Vagina (tissue), 2 donors: ENCODE results near the gene ENTPD3.

ENCODE experiments used
- CTCF ChIP-seq, 3 experiments: fragments of 450-650 bp in 2 of 3; fragments of 200-600 bp in 1 of 3; sonication (generic) in 1 of 3; IDR thresholded peaks; one replicate each; pipeline ENCODE4 v1.5.1; 2017 to 2019; ENCODE audit warnings: antibody characterized with exemption in 3 of 3, mild to moderate bottlenecking in 2 of 3, moderate library complexity in 2 of 3
- POLR2A ChIP-seq, 2 donors: fragments of 450-650 bp; IDR thresholded peaks; one replicate each; pipeline ENCODE4 v1.6.1; 2017; ENCODE audit warnings: antibody characterized with exemption in 2 of 2, mild to moderate bottlenecking in 2 of 2, moderate library complexity in 2 of 2
- POLR2AphosphoS5 ChIP-seq, 2 donors: sonication (generic); formaldehyde crosslinking; IDR thresholded peaks; one replicate each; pipeline ENCODE4 v1.9.0; 2017; ENCODE audit warnings: antibody characterized with exemption in 2 of 2, mild to moderate bottlenecking in 2 of 2, low read depth in 1 of 2; ENCODE audit not compliant: insufficient read depth in 1 of 2

DNA sequence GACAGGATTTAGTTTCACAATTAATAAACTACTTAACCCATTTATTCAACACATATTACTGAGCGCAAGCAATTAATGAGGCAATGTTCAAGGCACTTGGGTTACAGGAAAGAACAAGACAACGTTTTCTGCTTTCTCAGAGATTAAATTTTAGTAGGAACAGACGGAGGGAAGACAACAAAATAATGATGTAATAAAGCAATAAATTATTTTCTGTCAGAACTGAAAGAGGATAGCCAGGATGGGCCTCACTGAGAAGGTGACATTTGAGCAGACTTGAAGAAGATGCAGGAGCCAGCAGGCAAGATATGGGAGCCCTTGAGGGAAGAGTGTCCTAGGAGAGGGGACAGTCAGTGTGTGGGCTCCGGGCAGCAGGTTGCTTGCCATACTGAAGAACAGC, 58.9 kb downstream of the ENTPD3 start:
- TF ChIP-seq POLR2A (IDR thresholded peaks at IDR 0.05) (no peak), CTCF (IDR thresholded peaks at IDR 0.05) (no peak), POLR2AphosphoS5 (IDR thresholded peaks at IDR 0.05; ENCODE audit: insufficient read depth in 1 of 2, low read depth in 1 of 2) (no peak)
